Glutamatergic neuron (in vitro differentiated cells): Measurements from ENCODE around the gene VSTM4. TPM values are rescaled to one million over a fixed set of nuclear protein-coding genes. Genes with fewer than 3 reads are reported as not detected.

Source experiments
- DNase-seq: peaks from one replicate; pipeline ENCODE4 v3.0.0; 2022
- H3K27ac Mint-ChIP-seq: one replicate; pipeline ENCODE4 v1.8.0; 2020; ENCODE audit warnings: mild to moderate bottlenecking, mixed read lengths, inconsistent platforms; ENCODE audit not compliant: unreplicated experiment
- H3K27me3 Mint-ChIP-seq: one replicate; pipeline ENCODE4 v1.8.0; 2020; ENCODE audit warnings: mild to moderate bottlenecking, moderate library complexity, mixed read lengths, inconsistent platforms; ENCODE audit not compliant: unreplicated experiment
- H3K36me3 Mint-ChIP-seq: one replicate; pipeline ENCODE4 v1.8.0; 2020; ENCODE audit warnings: mild to moderate bottlenecking, mixed read lengths, inconsistent platforms; ENCODE audit not compliant: unreplicated experiment
- H3K4me1 Mint-ChIP-seq: one replicate; pipeline ENCODE4 v1.8.0; 2020; ENCODE audit warnings: mild to moderate bottlenecking, low read depth, mixed read lengths, inconsistent platforms; ENCODE audit not compliant: unreplicated experiment
- H3K4me3 Mint-ChIP-seq: one replicate; pipeline ENCODE4 v1.8.0; 2020; ENCODE audit warnings: mild to moderate bottlenecking, mixed read lengths, inconsistent platforms; ENCODE audit not compliant: unreplicated experiment
- H3K9me3 Mint-ChIP-seq: one replicate; pipeline ENCODE4 v1.8.0; 2020; ENCODE audit warnings: mild to moderate bottlenecking, moderate library complexity, mixed read lengths, inconsistent platforms; ENCODE audit not compliant: unreplicated experiment
- total RNA-seq: library from RNA; stranded (reverse); fragmentation: NEBNext Ultra II Directional; extraction: Animal tissue kit (Norgen Biotek cat#: 25700); gene quantifications from one replicate; pipeline ENCODE4 v1.2.1, GENCODE V29; 2021; ENCODE audit not compliant: unreplicated experiment
- TF ChIP-seq, protein P1 (sequence below): fragments of 200-600 bp; sonication (generic); IDR thresholded peaks from one replicate; pipeline ENCODE4 v1.5.0; 2021; ENCODE audit not compliant: partially characterized antibody, unreplicated experiment

The VSTM4 gene
- total RNA-seq, 1 donor from 2014 or later = 2.0 TPM

DNA sequence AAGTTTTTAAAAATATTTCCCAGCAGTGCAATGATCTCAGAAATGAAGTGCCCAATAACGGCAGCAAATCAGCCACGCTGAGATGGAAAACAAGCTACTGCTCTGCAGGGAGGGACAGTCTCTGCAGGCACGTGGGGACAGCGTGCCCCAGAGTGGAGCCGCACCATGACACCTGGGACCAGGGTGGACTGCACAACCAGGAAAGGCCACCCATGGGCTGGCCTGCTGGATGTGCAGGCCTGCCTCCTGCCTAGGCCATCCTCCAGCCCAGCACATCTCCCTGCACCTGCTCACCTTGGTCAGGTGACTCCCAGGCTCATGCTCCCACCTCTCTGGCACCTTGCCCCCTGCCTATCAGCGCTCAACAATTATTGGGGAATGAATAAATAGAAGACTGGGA, 80.4 kb downstream of the VSTM4 start:
- no peak for DNase-seq
- Mint-ChIP-seq H3K27ac (no peak overlapping the region), H3K4me1 (no peaks in the 10 kb centered on the region), H3K9me3 (no peaks in the 10 kb centered on the region), H3K27me3 (peaks cover 2% of the 10 kb centered on the region), H3K36me3 (no peaks in the 10 kb centered on the region), H3K4me3 (no peak overlapping the region)
- TF ChIP-seq, protein P1, sequence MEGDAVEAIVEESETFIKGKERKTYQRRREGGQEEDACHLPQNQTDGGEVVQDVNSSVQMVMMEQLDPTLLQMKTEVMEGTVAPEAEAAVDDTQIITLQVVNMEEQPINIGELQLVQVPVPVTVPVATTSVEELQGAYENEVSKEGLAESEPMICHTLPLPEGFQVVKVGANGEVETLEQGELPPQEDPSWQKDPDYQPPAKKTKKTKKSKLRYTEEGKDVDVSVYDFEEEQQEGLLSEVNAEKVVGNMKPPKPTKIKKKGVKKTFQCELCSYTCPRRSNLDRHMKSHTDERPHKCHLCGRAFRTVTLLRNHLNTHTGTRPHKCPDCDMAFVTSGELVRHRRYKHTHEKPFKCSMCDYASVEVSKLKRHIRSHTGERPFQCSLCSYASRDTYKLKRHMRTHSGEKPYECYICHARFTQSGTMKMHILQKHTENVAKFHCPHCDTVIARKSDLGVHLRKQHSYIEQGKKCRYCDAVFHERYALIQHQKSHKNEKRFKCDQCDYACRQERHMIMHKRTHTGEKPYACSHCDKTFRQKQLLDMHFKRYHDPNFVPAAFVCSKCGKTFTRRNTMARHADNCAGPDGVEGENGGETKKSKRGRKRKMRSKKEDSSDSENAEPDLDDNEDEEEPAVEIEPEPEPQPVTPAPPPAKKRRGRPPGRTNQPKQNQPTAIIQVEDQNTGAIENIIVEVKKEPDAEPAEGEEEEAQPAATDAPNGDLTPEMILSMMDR = no peak

DNA sequence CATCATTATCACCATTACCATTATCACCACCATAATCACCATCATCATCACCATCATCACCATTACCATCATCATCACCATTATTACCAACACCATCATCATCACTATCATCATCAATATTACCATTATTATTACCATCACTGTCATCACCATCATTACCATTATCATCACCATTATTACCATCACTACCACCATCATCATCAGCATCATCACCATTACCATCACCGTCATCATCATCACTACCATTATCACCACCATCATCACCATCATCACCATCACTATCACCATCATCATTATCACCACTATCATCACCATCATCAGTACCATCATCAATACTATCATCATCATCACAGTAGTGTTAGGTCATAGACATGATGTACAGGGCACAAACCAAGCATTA, 81.4 kb downstream of the VSTM4 start:
- TF ChIP-seq, protein P1 = no peak
- Mint-ChIP-seq H3K36me3 (no peaks in the 10 kb centered on the region), H3K4me3 (no peak overlapping the region), H3K9me3 (no peaks in the 10 kb centered on the region), H3K27ac (no peak overlapping the region), H3K4me1 (no peaks in the 10 kb centered on the region), H3K27me3 (peaks cover 2% of the 10 kb centered on the region)
- DNase-seq = no peak

DNA sequence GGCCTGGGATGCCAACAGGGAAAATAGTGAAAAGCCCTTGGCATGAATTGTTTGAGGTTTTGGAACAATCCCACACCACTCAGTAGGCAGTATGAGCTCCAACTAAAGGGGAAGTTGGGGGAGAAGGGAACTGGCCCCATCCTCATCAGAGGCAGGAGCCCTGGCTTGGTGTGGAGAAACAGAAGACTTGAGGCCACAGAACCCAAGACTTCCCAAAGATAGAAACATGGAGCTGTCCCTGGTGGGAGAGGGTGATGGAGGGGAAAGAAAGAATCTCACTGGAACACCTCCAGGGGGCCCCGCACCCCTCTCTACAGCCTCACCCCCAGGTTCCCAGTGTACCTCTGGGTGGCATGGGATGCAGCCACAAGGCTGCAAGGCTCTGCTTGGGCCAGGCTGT, 85.7 kb downstream of the VSTM4 start:
- TF ChIP-seq, protein P1 = no peak
- Mint-ChIP-seq H3K4me3 (no peak overlapping the region), H3K4me1 (no peaks in the 10 kb centered on the region), H3K27ac (no peak overlapping the region), H3K27me3 (peaks cover 2% of the 10 kb centered on the region), H3K9me3 (no peaks in the 10 kb centered on the region), H3K36me3 (no peaks in the 10 kb centered on the region)
- no peak for DNase-seq

DNA sequence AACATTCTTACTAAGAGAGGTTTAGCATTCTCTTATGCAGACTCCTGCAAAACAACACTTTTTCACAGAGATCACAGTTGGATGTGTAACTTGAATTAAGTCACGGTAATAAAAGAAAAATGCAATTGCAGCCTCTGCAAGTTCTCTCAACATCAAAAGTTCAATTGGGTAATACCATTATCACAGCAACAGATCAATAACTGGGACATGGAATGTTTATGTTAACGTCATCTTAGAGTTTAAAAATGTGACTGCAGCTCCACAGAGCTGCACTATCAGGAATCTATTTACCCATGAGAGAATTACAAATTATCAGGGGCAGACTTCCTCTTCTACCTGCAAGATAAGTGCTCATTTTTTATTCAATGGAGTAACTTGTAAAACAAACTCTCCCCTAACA, 86.7 kb downstream of the VSTM4 start:
- peaks cover 2% of the 10 kb centered on the region for H3K27me3 Mint-ChIP-seq
- no peaks in the 10 kb centered on the region for H3K4me1 Mint-ChIP-seq
- TF ChIP-seq, protein P1 = no peak
- no peak overlapping the region for H3K4me3 Mint-ChIP-seq
- no peak for DNase-seq
- no peak overlapping the region for H3K27ac Mint-ChIP-seq
- no peaks in the 10 kb centered on the region for H3K9me3 Mint-ChIP-seq
- H3K36me3 Mint-ChIP-seq = no peaks in the 10 kb centered on the region

DNA sequence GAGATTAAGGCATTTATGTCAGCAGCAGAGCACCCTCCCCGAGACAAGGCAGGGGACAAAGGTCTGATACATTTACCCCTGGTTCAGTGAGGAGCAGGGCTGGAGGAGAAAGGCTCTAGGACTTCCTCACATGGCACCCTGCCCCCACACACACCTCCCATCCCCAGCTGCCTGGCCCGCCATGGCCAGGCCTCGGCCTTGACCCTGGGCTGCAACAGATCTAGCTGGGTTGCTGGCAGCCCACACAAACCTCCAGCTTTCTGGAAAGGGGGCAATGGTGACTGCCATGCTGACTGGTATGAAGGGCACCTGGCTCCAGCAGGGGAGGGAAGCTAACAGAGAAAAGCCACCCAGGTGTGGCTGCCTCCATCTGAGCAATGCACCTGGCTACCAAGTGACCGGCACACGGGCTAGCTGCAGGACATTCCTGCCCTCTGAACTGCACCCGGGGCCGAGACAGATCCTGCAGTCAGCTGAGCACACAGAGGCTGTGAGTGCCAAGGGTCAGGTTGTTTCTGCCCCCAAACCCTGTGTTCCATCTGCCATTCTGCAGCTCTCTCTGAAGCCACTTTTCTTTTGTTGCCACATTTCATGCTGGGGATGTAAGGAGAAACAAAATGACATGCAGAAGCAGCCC, 89.9 kb downstream of the VSTM4 start:
- DNase-seq = no peak
- Mint-ChIP-seq H3K4me3 (no peak overlapping the region), H3K27me3 (peaks cover 2% of the 10 kb centered on the region), H3K36me3 (no peaks in the 10 kb centered on the region), H3K27ac (no peak overlapping the region), H3K4me1 (no peaks in the 10 kb centered on the region), H3K9me3 (no peaks in the 10 kb centered on the region)
- TF ChIP-seq, protein P1 = no peak
